HG02588 (cell line): ENCODE results near the gene ANXA6.

Source experiments
- ATAC-seq: cut with Tn5 transposase; IDR thresholded peaks from one replicate; pipeline ENCODE4 v1.9.1; 2021; ENCODE audit warnings: mild to moderate bottlenecking, moderate library complexity; ENCODE audit not compliant: unreplicated experiment

Gene ANXA6

DNA sequence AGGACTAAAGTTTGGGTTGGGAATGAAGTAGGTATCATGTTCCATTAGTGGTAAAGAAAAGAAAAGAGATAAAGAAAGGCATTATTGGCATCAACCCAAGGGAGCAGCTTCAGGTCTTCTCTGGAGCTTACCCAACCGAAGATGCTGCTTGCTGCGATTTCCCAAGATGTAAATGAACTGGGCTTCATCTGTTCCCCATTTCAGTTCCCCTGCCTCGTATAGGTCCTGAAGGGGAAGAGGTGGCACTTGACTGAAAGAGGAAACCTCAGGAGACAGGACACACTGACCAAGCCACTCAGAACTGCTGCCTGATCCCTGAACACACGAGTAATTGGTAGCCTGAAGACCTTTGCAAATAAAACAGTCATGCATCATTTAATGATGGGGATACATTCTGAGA lies 24.6 kb downstream of the ANXA6 start:
- no peak for ATAC-seq

DNA sequence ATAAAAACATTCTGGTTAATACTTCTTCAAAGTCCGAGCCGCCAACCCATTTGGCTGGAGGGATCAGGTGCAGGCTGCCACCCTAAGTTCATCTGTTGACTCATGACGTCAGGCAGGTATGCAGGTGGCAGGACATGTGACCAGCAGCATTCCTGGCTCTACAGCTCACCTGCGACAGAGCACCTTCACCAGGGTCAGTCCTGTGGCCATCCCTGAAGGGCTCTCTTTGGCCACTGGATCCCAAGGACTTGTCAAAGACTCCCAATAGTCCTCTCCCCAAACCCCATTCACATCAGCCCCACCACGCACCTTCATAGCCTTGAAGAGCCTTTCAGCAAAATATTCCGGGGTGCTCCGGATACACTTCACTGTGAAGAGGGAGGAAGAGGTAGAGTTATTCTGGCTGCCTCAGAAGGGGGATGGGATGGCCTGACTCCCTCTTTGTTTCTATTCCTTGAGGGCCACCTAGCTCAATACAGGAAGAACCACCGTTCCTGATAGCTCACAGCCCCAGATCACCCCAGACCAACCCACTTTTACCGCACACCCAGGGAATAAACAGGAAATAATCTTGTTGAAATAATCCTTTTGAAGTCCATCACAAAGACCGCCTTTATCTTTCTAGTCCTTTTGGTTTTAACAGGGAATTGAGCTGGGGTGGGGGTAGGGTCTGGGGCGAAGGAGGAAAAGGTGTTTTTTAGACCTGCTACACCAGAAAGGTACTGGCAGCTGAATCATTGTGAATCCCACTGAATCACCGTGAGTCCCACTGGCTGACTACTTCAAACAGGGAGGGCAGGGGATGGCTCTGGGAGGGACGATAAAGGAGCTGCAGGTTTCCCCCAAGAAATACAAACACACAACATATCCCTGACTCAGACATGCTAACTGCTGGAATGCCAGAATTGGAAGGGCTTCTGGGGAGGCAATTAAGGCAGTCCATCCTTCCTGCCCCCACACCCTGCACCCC lies 26.4 kb downstream of the ANXA6 start:
- ATAC-seq = no peak

DNA sequence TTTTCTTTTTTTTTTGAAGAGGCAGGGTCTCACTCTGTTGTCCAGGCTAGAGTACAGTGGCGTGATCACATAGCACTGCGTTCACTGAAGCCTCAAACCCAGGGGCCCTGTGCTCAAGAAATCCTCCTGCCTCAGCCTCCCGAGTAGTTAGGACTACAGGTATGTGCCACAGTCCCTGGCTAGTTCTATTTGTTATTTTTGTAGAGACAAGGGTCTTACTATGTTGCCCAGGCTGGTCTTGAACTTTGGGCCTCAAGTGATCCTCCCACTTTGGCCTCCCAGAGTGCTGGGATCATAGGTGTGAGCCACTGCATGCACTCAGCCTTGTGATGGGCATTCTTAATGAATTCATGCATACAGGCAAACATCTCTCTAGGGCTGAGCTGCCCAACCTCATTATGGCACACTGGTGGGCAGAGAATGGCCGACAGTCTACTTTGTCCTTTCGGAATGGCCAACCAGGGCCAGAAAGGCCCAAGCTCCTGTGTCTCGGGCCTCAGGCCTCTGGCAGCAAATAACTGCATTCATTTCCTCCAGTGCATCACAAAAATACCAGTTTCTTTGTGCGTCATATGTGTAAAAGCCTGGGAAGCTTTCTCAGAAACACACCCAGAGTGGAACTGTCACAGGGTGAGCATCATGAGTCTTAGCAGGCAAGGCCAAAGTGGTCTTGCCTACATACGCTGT lies 27.2 kb downstream of the ANXA6 start:
- ATAC-seq = no peak

DNA sequence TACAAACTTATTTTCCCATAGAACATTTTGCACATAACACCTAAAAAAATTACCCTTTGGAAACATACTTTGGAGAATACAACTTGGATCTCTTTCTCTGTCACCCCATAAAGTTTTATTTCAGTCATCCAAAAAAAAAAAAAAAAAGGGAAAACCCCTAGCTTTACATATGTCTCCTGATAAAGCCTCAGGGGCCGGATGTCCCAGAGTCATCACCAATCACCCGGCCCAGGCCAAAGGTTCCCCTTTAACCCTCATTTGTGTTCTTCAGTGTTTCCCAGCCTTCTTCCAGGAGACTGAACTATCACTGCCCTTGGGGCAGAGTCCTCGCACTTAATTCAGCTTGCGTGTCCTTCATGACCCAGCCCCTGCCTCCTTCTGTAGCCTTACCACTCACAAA lies 28.8 kb downstream of the ANXA6 start:
- ATAC-seq = no peak

DNA sequence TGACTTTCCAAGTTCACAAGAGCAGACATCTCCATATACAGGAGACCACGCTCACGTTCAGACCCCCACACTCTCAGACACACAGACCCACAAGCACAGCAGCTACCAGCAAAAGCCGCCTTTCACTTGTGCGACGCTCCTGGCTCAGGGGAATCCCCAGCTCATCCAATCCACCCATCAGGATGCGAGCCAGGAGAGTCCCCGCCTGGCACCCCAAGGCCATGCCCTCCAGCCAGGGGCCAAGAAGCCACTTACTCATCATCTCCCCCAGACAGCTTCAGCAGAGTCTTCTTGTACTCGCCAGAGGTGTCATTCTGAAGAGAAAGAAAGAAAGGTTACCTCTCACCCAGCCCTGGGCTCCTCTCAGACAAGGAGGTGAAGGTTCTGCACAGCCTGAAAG lies 29.7 kb downstream of the ANXA6 start:
- no peak for ATAC-seq

DNA sequence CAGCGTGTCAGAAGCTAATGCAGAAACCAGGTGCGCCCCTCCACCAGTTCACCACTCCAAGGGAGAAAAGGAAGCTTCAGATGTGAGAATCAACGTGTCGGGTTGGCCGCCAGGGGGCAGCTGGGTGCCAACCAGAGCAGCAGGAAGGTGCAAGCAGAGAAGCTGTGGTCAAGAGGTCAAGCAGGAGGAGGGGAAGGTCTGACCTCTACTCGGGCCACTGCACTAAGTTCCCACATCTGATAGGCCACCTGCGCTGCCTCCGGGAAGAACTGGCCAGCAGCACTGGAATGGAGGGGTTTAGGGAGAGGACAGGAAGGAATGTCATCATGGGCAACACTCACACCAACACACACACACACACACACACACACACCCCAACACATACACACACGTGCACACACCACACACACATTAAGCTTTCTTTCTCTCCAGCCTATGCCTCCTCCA lies 31.4 kb downstream of the ANXA6 start:
- ATAC-seq = no peak

DNA sequence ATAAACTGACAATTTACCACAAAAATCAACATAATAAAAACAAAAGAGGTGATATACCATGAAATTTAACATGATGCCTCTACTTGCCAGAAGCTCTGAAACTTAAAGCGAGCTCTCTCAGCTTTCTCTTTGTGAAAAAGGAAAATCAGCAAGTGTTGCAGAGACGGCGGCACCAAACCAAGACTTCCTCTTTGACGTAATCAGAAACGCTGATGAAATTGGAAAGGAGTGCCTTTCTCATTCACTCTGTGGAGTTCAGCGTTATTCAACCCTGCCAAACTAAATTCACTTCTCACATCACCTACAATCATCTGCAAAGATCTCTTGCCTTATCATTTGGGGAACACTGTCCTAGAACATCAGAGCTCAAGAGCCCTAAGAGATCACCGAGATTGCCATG lies 32.2 kb downstream of the ANXA6 start:
- no peak for ATAC-seq

DNA sequence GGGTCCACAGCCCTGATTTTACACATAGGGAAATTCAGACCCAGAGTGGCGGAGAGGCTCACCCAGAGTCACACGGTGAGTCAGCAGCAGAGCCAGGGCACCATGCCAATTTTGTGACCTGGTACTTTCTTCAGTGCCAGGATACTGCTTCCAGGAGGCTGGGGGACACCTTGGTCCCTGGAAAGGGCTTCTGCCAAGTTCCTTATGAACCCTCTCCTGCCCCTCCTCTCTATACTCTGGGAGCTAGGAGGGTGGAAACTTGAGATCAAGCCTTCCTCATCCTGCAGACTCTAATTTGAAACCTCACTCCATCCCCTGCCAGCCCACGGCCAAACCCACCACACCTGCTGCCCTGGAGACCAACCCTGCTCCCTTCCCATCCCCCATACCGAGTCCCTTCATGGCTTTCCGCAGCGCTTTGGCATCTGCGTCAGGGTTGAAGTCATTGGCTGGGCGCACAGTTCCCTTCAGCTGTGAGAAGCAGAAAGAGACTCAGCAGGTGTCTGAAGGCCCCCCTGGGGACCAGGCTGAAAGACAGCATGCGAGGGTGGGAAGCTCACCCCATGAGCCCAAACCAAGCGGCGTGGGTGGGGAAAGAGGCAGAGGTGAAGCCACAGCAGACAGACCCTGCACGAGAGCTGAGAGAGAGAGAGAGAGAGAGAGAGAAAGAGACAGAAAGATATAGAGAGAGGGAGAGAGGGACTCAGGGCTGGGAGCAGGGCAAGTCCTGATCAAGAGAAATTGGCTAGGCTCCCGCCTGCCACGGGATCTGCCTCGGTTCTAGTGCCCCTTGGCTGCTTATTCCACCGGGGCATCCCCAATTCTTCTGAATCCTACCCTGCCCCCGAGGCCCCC lies 33.5 kb downstream of the ANXA6 start:
- ATAC-seq = peak; percentile 87

DNA sequence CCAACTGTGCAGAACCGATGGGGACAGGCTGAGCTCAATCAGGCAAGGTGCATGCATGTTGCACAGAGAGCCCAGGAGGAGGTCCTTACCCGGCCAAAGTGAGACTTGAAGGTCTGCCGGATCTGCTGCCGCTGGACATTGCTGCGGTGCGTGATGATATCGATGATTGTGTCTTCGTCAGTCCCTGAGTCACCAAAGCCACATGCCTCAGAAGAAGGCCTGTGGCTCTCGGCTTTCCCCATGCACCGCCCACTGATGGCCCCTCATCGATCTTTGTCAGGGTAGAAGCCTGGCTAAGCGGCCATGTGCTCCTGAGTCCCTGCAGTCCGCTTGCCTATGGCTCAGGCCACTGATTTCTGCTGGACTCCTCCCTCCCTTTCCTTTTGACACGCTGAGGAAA lies 34.8 kb downstream of the ANXA6 start:
- no peak for ATAC-seq

DNA sequence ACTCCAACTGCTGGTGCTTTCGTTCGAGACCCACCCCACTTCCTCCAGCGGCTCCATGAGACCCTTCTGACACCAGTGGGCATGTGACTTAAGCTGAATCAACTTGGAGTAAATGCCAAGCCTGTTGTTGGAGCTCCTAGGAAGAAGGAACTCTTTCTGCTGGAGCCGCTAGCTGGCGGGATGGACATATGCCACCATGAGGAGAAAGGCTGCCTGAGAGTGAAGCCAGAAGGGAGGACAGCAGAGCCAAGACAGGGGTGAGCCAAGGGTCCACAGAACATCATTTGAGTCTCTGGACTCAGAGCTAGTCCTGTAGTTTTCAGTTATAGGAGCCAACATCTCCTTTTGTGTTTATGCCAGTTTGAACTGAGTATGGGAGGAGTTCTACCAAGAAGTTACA lies 35.9 kb downstream of the ANXA6 start:
- no peak for ATAC-seq

DNA sequence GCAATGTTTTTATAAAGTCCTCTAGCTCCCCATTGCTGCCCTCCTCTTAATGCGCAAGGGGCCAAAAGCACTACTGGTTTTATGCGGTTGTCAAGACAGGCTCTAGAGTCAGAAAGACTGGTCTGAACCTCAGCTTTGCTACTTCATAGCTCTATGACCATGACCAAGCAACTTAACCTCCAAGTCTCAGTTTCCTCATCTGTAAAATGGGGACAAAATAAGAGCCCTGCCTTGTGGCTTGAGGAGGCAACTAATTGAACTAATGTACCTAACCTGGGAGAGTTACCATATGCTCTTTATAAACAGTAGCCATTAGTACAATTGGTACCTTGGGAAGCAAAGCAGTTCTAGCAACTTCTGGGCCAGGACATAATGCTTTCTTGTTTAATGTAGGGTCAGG lies 36.5 kb downstream of the ANXA6 start:
- no peak for ATAC-seq

DNA sequence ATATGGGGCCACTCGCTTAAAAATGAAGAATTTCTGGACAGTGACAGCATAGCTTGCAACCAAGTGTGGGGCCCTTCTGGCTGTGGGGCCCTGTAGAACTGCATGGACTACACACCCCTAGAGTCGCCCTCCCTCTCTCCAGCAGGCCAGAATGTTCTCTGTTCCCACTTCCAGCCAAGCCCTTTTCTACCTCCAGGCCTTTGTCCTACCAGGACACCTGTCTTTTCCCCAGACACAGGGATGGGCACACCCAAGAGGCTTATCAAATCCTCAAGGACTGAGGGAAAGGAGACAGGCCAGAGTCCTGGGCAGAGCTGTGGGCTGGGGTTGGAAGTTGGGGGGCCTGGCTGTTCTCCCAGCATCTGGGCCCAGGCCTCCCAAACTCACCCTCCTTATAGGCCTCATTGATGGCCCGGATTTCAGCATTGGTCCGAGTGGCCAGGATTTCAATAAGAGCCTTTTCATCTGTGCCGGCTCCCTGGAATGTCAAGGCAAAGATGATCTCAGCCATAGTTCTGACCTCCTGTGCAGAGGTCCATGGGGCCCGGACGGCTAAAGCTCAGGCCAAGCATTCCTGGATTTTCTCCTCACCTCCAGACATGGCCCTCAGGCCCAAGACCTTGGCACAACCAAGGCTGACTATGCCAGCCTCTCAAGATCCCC lies 38.5 kb downstream of the ANXA6 start:
- no peak for ATAC-seq

DNA sequence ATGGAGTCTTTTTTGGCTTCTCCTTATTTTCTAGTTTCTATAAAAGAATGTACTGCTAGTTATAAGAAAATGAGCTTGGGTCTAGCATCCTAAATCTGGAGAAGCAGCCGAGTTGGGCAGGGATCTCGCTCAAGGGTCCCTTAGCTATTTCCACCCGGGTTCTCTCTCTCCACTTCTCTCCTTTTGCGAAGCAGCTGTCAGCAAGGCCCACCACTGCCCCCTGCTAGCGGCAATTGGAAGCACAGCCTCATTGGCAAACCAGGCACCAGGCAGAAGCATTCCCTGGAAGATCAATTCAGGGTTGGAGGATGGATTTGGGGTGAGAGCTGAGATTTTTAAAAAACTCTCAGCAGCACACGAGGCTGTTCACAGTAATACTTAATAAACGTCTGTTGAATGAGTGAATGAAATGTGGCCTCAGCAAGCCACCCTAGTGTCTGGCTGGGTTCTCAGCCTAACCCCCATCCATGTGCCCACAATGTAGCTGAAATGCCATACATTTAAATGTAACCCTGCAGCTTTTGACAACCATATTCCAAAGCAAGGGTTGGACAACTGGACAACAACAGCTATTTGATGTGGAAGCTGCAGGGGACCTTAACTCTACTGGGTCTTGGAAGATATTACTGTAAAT lies 42.2 kb downstream of the ANXA6 start:
- ATAC-seq = no peak

DNA sequence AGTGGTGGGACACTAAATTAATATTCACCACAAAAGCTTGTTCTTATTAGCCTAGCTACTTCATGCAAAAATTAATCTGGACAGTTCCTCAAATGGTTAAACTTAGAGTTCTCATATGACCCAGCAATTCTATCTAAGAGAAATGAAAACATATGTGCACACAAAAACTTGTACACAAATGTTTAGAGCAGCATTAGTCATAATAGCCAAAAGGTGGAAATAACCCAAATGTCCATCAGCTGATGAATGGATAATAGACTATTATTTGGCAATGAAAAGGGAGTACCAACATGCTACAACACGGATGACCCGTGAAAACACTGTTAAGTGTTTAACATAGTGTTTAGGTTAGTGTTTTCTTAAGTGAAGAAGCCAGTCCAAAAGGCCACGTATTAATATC lies 43.9 kb downstream of the ANXA6 start:
- ATAC-seq = no peak

DNA sequence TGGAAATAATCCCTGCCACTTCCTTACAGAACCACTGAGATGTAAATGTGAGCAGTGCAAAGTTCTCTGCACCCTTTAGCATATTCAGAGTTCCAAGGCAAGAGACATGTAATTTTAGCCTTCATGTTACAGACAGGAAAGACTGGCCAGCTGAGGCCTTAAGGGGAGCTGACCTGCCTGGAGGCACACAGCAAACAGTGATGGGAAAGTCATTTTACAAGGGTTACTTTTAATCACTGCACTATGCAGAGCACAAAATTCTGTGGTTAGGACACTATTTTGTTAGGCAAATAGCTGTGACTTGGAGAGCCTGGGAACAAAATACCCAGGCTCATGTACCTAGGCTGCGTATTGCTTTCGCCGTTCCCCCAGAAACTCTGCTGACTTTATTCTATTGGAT lies 46.6 kb downstream of the ANXA6 start:
- ATAC-seq = no peak

DNA sequence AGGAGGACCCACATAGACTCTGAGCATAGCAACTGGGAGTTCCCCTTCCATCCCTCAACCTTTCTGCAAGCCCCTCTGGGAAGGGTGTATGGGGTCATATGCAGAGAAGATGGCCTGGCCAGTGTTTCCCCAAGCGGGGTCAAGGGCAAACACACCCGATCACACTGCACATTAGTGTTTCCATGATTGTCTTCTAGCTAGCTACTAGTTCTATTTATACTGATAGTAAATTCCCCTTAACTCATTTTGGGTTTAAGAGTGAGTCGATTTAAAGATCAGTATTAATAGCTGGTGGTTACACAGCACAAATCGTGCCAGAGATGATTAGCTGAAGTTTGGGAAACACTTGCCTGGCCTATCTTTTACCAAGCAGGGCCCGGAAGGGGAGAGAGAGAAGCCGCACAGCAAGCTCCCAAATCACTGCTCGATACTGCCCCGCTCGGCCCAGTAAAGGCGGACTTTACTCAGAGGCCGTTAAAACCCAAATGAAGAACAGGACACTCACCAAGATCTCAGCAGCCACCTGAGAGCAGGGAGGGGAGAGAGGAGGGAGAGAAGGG lies 47.4 kb downstream of the ANXA6 start:
- ATAC-seq = peak; percentile 35

DNA sequence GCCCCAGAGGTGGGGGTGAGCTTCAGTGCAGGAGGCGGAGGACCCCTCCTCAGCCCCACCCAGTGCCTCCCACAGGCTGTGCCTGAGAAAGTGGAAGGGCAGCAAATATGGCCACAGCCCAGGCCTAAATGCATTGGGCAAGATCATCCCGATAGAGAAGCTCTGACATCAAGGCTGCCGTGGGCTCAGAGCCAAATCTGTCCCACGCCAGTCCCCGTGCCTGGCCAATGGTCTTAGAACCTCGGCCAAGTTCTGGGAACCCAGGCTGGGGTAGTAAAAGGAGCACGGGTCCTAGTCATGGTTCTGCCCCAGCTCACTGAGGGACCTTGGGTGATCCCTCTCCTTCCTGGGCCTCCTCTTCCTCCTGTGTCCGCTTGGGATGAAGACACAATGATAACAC lies 49.0 kb downstream of the ANXA6 start:
- no peak for ATAC-seq

DNA sequence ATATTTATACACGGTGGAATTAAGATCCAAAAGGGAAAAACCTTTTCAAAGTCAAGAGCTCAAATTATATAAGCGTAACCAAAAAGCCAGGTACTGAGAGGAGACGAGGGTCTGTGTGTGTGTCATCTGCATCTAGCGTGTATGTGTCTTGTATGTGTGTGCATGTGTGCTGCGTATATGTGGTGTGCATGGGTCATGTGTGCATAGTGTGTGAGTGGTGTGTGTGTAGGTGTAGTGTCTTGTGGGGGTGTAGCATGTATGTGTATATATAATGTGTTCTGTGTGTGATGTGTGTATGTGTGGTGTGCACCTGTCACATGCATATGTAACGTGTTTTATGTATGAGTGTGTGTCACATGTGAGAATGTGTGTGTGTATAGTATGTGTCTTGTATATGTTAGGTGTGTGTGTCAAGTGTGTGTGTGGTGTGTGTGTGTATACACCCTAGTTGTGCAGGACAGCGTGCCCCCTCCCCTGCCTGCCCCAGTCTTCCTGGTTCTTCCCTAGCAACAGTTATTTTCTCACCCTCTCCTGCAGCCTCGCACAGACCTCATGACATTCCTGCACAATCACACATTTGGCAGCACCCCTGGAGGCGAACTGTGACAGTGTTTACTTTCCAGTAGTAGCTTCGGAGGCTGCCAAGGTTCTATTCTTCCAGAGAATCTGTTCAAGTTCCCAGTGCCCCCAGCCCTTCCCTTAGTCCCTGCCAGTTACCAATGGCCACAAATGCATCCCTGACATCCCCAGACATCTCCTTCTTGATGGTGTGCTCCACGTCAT lies 49.6 kb downstream of the ANXA6 start:
- ATAC-seq = no peak

DNA sequence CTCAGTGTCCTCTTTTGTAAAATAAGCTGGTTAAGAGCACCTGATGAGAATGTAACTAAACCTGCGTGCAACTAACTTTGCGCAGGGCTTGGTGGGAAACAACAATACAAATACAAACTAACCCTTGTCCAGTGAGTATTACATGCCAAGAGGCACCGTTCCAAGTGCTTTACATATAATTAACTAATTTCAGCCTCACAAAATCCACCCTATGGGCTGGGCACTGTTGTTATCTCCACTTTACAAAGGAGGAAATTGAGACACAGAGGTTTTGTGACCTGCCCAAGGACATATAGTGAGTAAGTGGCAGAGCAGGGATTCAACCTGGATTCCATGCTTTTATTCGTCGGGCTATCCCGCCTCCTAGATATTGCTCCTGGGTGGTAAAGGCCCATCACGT lies 50.5 kb downstream of the ANXA6 start:
- no peak for ATAC-seq
